ENCODE measurements around the gene ALX4. TPM values are rescaled to one million over a fixed set of nuclear protein-coding genes. Genes with fewer than 3 reads are reported as not detected.

Gene ALX4
- polyA plus RNA-seq, 1 of the 3 experiments (the other 2 are of a cell fraction): under 0.01 TPM

- no peak for TF ChIP-seq ZBTB33 (IDR thresholded peaks at IDR 0.05; ENCODE audit: borderline replicate concordance, low read depth)
- TF ChIP-seq SMC3 (IDR thresholded peaks at IDR 0.05; ENCODE audit: low read depth, low read length): no peak
These were observed 41.3 kb downstream of the ALX4 start (continued) for GRCh38 chr11:44268614-44269080.

DNA sequence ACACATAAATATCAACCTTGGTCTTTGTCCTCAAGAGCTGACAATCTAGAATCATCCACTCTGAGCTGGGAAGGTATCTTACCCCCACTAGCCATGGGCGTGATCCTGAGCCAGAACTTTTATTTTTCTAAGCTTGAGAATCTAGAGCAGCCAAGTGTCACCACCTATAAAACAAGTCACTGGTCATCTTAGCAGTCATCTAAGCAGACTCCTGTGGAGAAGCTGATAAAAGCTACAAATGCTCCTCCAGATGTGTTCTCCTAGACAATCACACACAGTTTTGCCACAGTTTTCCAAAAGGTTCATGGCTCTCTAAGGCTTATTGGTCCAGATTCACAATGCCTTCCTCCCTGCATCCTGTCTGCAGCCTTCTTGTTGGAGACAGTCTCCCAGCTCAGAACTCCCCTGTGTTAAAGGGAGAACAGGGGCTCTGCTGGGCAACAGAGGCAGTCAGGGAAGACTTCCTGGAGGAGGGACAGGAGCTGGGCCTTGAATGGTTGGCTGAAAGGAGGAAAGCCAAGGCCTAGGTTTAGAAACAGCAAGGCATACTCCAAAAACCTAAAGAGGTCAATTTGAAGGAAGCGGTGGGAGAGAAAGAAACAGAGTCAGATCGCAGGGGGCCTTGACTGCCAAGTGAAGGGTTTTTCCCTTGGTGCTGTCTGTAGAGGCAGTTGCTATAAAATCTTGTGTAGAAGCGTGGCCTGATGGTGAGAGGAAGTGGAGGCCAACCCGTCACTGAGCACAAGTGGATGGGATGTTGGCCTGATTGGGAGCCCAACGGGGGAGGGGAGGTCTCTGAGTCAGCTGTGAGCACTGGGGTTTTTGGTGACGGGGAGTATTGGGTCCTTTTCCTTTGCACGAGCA lies 42.0 kb downstream of the ALX4 start:
- no peaks in the 10 kb centered on the region for H4K20me1 ChIP-seq (ENCODE audit: insufficient read depth)
- DNase-seq: no peak
- no peak overlapping the region for H3K4me2 ChIP-seq
- no peak overlapping the region for H2AFZ ChIP-seq (ENCODE audit: low read depth)
- POLR2A ChIA-PET: no interaction called here
- no peaks in the 10 kb centered on the region for H3F3A ChIP-seq (replicated peaks; ENCODE audit: insufficient read depth)
- H3K4me1 ChIP-seq (ENCODE audit: control insufficient read depth in 1 of 2, insufficient read depth in 2 of 2, low read depth in 1 of 2, low read length in 1 of 2): peaks cover 3 to 14% of the 10 kb centered on the region in 2 experiments; a peak in 3 of 4 replicates
- H3K27ac ChIP-seq (ENCODE audit: low read depth in 2 of 2, low read length in 1 of 2): no peak overlapping the region
- CTCF ChIA-PET: interaction anchor here (1.0 to 1.4 kb wide), 4 partner anchors 9 to 134 kb away, joined by 3 to 7 read pairs (median 4); no protein-coding TSS in a partner anchor
- no peaks in the 10 kb centered on the region for H3K9me3 ChIP-seq
- H3K79me2 ChIP-seq (ENCODE audit: insufficient read depth): no peaks in the 10 kb centered on the region
- WGBS (ENCODE audit: low lambda C conversion rate): 74% methylated on average over 8 of the region's 8 CpGs
- no peak overlapping the region for H3K4me3 ChIP-seq (ENCODE audit: low read depth in 2 of 2, low read length in 1 of 2)
- H3K9ac ChIP-seq: no peak overlapping the region
- no peaks in the 10 kb centered on the region for H3K9me2 ChIP-seq
- no peak for TF ChIP-seq FOSL2 (IDR thresholded peaks at IDR 0.05; ENCODE audit: borderline replicate concordance, low read depth)
- no peak for TF ChIP-seq YY1 (IDR thresholded peaks at IDR 0.05; ENCODE audit: low read depth)
- no peak for TF ChIP-seq RCOR1 (IDR thresholded peaks at IDR 0.05; ENCODE audit: low read length)
- no peak for TF ChIP-seq MEF2A (IDR thresholded peaks at IDR 0.05; ENCODE audit: borderline replicate concordance, low read depth)
- TF ChIP-seq EZH2phosphoT487 (IDR thresholded peaks at IDR 0.05; ENCODE audit: borderline replicate concordance, low read depth): no peak
- TF ChIP-seq USF2 (IDR thresholded peaks at IDR 0.05; ENCODE audit: borderline replicate concordance, low read depth, low read length): no peak
- TF ChIP-seq RXRA (IDR thresholded peaks at IDR 0.05; ENCODE audit: borderline replicate concordance, low read depth): no peak
- TF ChIP-seq, protein P1, sequence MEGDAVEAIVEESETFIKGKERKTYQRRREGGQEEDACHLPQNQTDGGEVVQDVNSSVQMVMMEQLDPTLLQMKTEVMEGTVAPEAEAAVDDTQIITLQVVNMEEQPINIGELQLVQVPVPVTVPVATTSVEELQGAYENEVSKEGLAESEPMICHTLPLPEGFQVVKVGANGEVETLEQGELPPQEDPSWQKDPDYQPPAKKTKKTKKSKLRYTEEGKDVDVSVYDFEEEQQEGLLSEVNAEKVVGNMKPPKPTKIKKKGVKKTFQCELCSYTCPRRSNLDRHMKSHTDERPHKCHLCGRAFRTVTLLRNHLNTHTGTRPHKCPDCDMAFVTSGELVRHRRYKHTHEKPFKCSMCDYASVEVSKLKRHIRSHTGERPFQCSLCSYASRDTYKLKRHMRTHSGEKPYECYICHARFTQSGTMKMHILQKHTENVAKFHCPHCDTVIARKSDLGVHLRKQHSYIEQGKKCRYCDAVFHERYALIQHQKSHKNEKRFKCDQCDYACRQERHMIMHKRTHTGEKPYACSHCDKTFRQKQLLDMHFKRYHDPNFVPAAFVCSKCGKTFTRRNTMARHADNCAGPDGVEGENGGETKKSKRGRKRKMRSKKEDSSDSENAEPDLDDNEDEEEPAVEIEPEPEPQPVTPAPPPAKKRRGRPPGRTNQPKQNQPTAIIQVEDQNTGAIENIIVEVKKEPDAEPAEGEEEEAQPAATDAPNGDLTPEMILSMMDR (IDR thresholded peaks at IDR 0.05): no peak
- TF ChIP-seq JUND (IDR thresholded peaks at IDR 0.05): no peak
- no peaks in the 10 kb centered on the region for H3K36me3 ChIP-seq (replicated peaks in 1 of 2; ENCODE audit: control insufficient read depth in 1 of 2, insufficient read depth in 2 of 2, low read length in 1 of 2)
- no peaks in the 10 kb centered on the region for H3K27me3 ChIP-seq (ENCODE audit: insufficient read depth)

Measured in SK-N-SH (cell line).